H9 (cell line): ENCODE data around the gene ASCC3. TPM values are rescaled to one million over a fixed set of nuclear protein-coding genes. Genes with fewer than 3 reads are reported as not detected.

Source experiments
- DNase-seq: peaks from one replicate; pipeline ENCODE4 v3.0.0-alpha.2; 2017
- H2AFZ ChIP-seq: one replicate; pipeline ENCODE4 v1.6.1; 2013; ENCODE audit warnings: mild to moderate bottlenecking, low read length, control low read depth, moderate library complexity
- H2AK5ac ChIP-seq: 2 replicates; pipeline ENCODE4 v1.6.1; 2013; ENCODE audit warnings: low read length, control low read depth, mixed read lengths; ENCODE audit not compliant: insufficient read length
- H2BK120ac ChIP-seq: one replicate; pipeline ENCODE4 v1.6.1; 2013; ENCODE audit warnings: low read depth, mild to moderate bottlenecking, low read length, control low read depth, inconsistent platforms; ENCODE audit not compliant: poor library complexity, severe bottlenecking
- H2BK12ac ChIP-seq: 2 replicates; pipeline ENCODE4 v1.6.1; 2013; ENCODE audit warnings: low read length, control low read depth, mixed read lengths, low read depth; ENCODE audit not compliant: insufficient read length
- H2BK15ac ChIP-seq: 2 replicates; pipeline ENCODE4 v1.6.1; 2013; ENCODE audit warnings: low read depth, low read length, control low read depth
- H2BK20ac ChIP-seq: one replicate; pipeline ENCODE4 v1.6.1; 2013; ENCODE audit warnings: low read depth, mild to moderate bottlenecking, low read length, control low read depth, inconsistent platforms; ENCODE audit not compliant: poor library complexity, severe bottlenecking
- H2BK5ac ChIP-seq: 2 replicates; pipeline ENCODE4 v1.6.1; 2013; ENCODE audit warnings: low read length, control low read depth, mixed read lengths; ENCODE audit not compliant: insufficient read length
- H3K14ac ChIP-seq: 2 replicates; pipeline ENCODE4 v1.6.1; 2013; ENCODE audit warnings: low read length, control low read depth; ENCODE audit not compliant: insufficient read depth
- H3K18ac ChIP-seq: 2 replicates; pipeline ENCODE4 v1.6.1; 2013; ENCODE audit warnings: low read depth, mild to moderate bottlenecking, mixed read lengths, low read length, control low read depth; ENCODE audit not compliant: insufficient read length
- H3K23ac ChIP-seq: 2 replicates; pipeline ENCODE4 v1.6.1; 2013; ENCODE audit warnings: low read length, control low read depth, mixed read lengths, low read depth; ENCODE audit not compliant: insufficient read length
- H3K23me2 ChIP-seq: 2 replicates; pipeline ENCODE4 v1.6.1; 2013; ENCODE audit warnings: low read depth, mild to moderate bottlenecking, mixed read lengths, low read length, control low read depth; ENCODE audit not compliant: insufficient read length, poor library complexity, severe bottlenecking
- H3K27ac ChIP-seq: 2 replicates; pipeline ENCODE4 v1.5.1; 2013; ENCODE audit warnings: low read length, control low read depth, mixed read lengths, low read depth; ENCODE audit not compliant: insufficient read length
- H3K27me3 ChIP-seq: 2 replicates; pipeline ENCODE4 v1.6.1; 2013; ENCODE audit warnings: low read length, control low read depth, inconsistent platforms; ENCODE audit not compliant: insufficient read depth
- H3K4ac ChIP-seq: 2 replicates; pipeline ENCODE4 v1.6.1; 2013; ENCODE audit warnings: low read depth, mild to moderate bottlenecking, control low read depth, inconsistent platforms, low read length, moderate library complexity
- H3K4me1 ChIP-seq: 2 replicates; pipeline ENCODE4 v1.6.1; 2013; ENCODE audit warnings: low read length, control low read depth, inconsistent platforms; ENCODE audit not compliant: insufficient read depth
- H3K4me2 ChIP-seq: 2 replicates; pipeline ENCODE4 v1.6.1; 2013; ENCODE audit warnings: low read length, control low read depth, mixed read lengths; ENCODE audit not compliant: insufficient read length, insufficient read depth
- H3K56ac ChIP-seq: 2 replicates; pipeline ENCODE4 v1.6.1; 2013; ENCODE audit warnings: low read depth, mild to moderate bottlenecking, mixed read lengths, low read length, control low read depth; ENCODE audit not compliant: insufficient read length
- H3K79me1 ChIP-seq: 2 replicates; pipeline ENCODE4 v1.6.1; 2013; ENCODE audit warnings: low read depth, mild to moderate bottlenecking, moderate library complexity, low read length, control low read depth, inconsistent platforms; ENCODE audit not compliant: insufficient read depth, poor library complexity, severe bottlenecking
- H3K79me2 ChIP-seq: 2 replicates; pipeline ENCODE4 v1.6.1; 2013; ENCODE audit warnings: low read length, control low read depth, inconsistent platforms; ENCODE audit not compliant: insufficient read depth
- H3K9ac ChIP-seq: 2 replicates; pipeline ENCODE4 v1.6.1; 2013; ENCODE audit warnings: low read length, control low read depth, mixed read lengths; ENCODE audit not compliant: insufficient read length; ENCODE audit errors: extremely low read depth
- H3K9me3 ChIP-seq: one replicate; pipeline ENCODE4 v1.6.1; 2013; ENCODE audit warnings: low read depth, low read length, inconsistent platforms; ENCODE audit not compliant: control insufficient read depth
- H3T11ph ChIP-seq: one replicate; pipeline ENCODE4 v1.6.1; 2013; ENCODE audit warnings: mild to moderate bottlenecking, low read length, control low read depth, inconsistent platforms
- H4K20me1 ChIP-seq: one replicate; pipeline ENCODE4 v1.6.1; 2013; ENCODE audit not compliant: control insufficient read depth, insufficient read length, insufficient read depth
- H4K5ac ChIP-seq: 2 replicates; pipeline ENCODE4 v1.6.1; 2013; ENCODE audit warnings: low read depth, mild to moderate bottlenecking, mixed read lengths, low read length, control low read depth; ENCODE audit not compliant: insufficient read length
- H4K8ac ChIP-seq: replicated peaks from 2 replicates; pipeline ENCODE4 v1.6.1; 2013; ENCODE audit warnings: low read length, control low read depth, mixed read lengths, low read depth; ENCODE audit not compliant: insufficient read length
- H4K91ac ChIP-seq: 2 replicates; pipeline ENCODE4 v1.6.1; 2013; ENCODE audit warnings: low read depth, mild to moderate bottlenecking, moderate library complexity, mixed read lengths, low read length, control low read depth; ENCODE audit not compliant: insufficient read length
- H3K27ac Mint-ChIP-seq, 3 experiments: 2 replicates in 2 of 3; 3 replicates in 1 of 3; pipeline ENCODE4 v1.8.0; 2020 to 2021; ENCODE audit warnings: mixed read lengths in 3 of 3, mild to moderate bottlenecking in 1 of 3, moderate library complexity in 1 of 3
- H3K27me3 Mint-ChIP-seq: 2 replicates; pipeline ENCODE4 v1.8.0; 2021; ENCODE audit warnings: low read depth, mild to moderate bottlenecking, moderate library complexity, mixed read lengths
- H3K36me3 Mint-ChIP-seq, 3 experiments: 2 replicates in 2 of 3; 3 replicates in 1 of 3; pipeline ENCODE4 v1.8.0; 2020 to 2021; ENCODE audit warnings: low read depth in 3 of 3, mixed read lengths in 3 of 3; ENCODE audit not compliant: insufficient read depth in 1 of 3
- H3K4me1 Mint-ChIP-seq, 2 experiments: 2 replicates each; pipeline ENCODE4 v1.8.0; 2020; ENCODE audit warnings: mixed read lengths in 2 of 2
- H3K4me3 Mint-ChIP-seq, 2 experiments: 2 replicates in 1 of 2; 3 replicates in 1 of 2; pipeline ENCODE4 v1.8.0; 2020 to 2021; ENCODE audit warnings: mild to moderate bottlenecking in 2 of 2, mixed read lengths in 2 of 2, moderate library complexity in 1 of 2
- H3K9me3 Mint-ChIP-seq, 2 experiments: 2 replicates in 1 of 2; 3 replicates in 1 of 2; pipeline ENCODE4 v1.8.0; 2020; ENCODE audit warnings: mild to moderate bottlenecking in 2 of 2, mixed read lengths in 2 of 2, moderate library complexity in 1 of 2
- WGBS: extraction: QIAGEN DNeasy Blood & Tissue Kit; methylation state at CpG from one replicate; pipeline ENCODE4 v1.1.7; 2013; ENCODE audit warnings: missing lambda C conversion rate, low lambda C conversion rate, mixed read lengths; ENCODE audit not compliant: insufficient read length; ENCODE audit errors: extremely low coverage; 5-methylcytosine and 5-hydroxymethylcytosine counted together
- total RNA-seq: library from RNA; stranded (reverse); gene quantifications from 2 replicates; pipeline ENCODE4 v1.2.1, GENCODE V29; 2021
- TF ChIP-seq, protein P1 (sequence below): fragments of 200-600 bp; sonication (generic); conservative IDR thresholded peaks from 3 replicates; pipeline ENCODE4 v1.8.0; 2021; ENCODE audit warnings: antibody characterized with exemption, mild to moderate bottlenecking

ASCC3 gene
- total RNA-seq, 1 experiment from 2014 or later, result 63.8 TPM

DNA sequence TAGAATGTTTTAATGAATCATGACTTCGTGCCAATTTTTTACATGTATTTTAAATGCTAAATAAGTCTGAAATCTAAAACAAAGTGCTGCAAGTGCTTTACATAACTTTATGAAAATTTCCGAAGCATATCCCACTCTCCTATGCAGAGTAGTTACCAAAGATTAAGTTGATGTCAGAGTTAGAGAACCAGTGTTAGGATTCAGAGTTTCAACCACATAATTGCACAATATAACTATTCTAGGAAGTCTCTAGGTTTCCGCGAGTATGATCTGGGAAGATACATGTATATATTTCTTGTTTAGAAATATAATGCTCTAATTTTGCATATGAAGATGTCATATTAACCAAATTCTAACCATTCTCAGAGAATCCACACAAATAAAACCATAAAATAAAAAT is 74.8 kb downstream of the ASCC3 start:
- Mint-ChIP-seq H3K9me3 (no peaks in the 10 kb centered on the region), H3K36me3 (peaks cover 0 to 13% (median 0%) of the 10 kb centered on the region in 3 experiments; a peak in 3 of 7 replicates), H3K4me3 (no peak overlapping the region), H3K27me3 (no peaks in the 10 kb centered on the region), H3K27ac (no peak overlapping the region), H3K4me1 (peaks cover 2 to 6% of the 10 kb centered on the region in 2 experiments; a peak in 2 of 4 replicates)
- H3T11ph ChIP-seq, result no peak overlapping the region
- H2BK20ac ChIP-seq, result no peak overlapping the region
- no peaks in the 10 kb centered on the region for H4K20me1 ChIP-seq
- no peak overlapping the region for H2BK15ac ChIP-seq
- no peak overlapping the region for H2AK5ac ChIP-seq
- no peak for DNase-seq
- H3K4ac ChIP-seq, result no peak overlapping the region
- no peak overlapping the region for H3K9ac ChIP-seq
- H4K8ac ChIP-seq, result no peak overlapping the region
- no peak overlapping the region for H3K27ac ChIP-seq
- TF ChIP-seq, protein P1, sequence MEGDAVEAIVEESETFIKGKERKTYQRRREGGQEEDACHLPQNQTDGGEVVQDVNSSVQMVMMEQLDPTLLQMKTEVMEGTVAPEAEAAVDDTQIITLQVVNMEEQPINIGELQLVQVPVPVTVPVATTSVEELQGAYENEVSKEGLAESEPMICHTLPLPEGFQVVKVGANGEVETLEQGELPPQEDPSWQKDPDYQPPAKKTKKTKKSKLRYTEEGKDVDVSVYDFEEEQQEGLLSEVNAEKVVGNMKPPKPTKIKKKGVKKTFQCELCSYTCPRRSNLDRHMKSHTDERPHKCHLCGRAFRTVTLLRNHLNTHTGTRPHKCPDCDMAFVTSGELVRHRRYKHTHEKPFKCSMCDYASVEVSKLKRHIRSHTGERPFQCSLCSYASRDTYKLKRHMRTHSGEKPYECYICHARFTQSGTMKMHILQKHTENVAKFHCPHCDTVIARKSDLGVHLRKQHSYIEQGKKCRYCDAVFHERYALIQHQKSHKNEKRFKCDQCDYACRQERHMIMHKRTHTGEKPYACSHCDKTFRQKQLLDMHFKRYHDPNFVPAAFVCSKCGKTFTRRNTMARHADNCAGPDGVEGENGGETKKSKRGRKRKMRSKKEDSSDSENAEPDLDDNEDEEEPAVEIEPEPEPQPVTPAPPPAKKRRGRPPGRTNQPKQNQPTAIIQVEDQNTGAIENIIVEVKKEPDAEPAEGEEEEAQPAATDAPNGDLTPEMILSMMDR, result no peak
- H4K5ac ChIP-seq, result no peak overlapping the region
- H3K27me3 ChIP-seq, result no peaks in the 10 kb centered on the region
- no peak overlapping the region for H3K14ac ChIP-seq
- no peak overlapping the region for H4K91ac ChIP-seq
- H3K4me2 ChIP-seq, result no peak overlapping the region
- no CpG with 5 or more reads among the region's 4 CpGs for WGBS
- no peak overlapping the region for H2AFZ ChIP-seq
- no peaks in the 10 kb centered on the region for H3K79me1 ChIP-seq
- peaks cover 3% of the 10 kb centered on the region; the same call in 1 of the 2 replicates for H3K79me2 ChIP-seq
- no peak overlapping the region for H3K18ac ChIP-seq
- H3K56ac ChIP-seq, result no peak overlapping the region
- no peaks in the 10 kb centered on the region for H3K9me3 ChIP-seq
- no peaks in the 10 kb centered on the region for H3K4me1 ChIP-seq
- no peak overlapping the region for H3K23ac ChIP-seq
- H3K23me2 ChIP-seq, result no peaks in the 10 kb centered on the region
- no peak overlapping the region for H2BK5ac ChIP-seq
- no peak overlapping the region for H2BK120ac ChIP-seq
- H2BK12ac ChIP-seq, result no peak overlapping the region
